Stomach (tissue), 19 donors: ENCODE data around the gene JSRP1. TPM values are rescaled to one million over a fixed set of nuclear protein-coding genes. Genes with fewer than 3 reads are reported as not detected.

Source experiments
- DNase-seq, 2 donors: peaks; one replicate each; pipeline versions ENCODE4 v3.0.0 to v3.0.0-alpha.2; 2013 to 2019
- H3K27ac ChIP-seq, 5 donors: fragments of 200-600 bp in 4 of 5; sonication (generic) in 4 of 5; one replicate each; pipeline ENCODE4 v1.5.1; 2013 to 2019; ENCODE audit warnings: mild to moderate bottlenecking in 1 of 5, moderate library complexity in 1 of 5
- H3K27me3 ChIP-seq, 3 donors: fragments of 200-600 bp; sonication (generic); one replicate each; pipeline ENCODE4 v1.5.1; 2017 to 2019; ENCODE audit warnings: mixed run types in 1 of 3
- H3K36me3 ChIP-seq, 4 donors: fragments of 200-600 bp; sonication (generic); 1 replicate in 3 of 4; 2 replicates in 1 of 4; pipeline ENCODE4 v1.5.1; 2016 to 2019
- H3K4me1 ChIP-seq, 4 donors: fragments of 200-600 bp; sonication (generic); one replicate each; pipeline ENCODE4 v1.5.1; 2016 to 2019
- H3K4me3 ChIP-seq, 4 donors: fragments of 200-600 bp; sonication (generic) in 3 of 4; one replicate each; pipeline ENCODE4 v1.5.1; 2016 to 2019; ENCODE audit warnings: mild to moderate bottlenecking in 1 of 4
- H3K9me3 ChIP-seq, 4 donors: fragments of 200-600 bp; sonication (generic); one replicate each; pipeline ENCODE4 v1.5.1; 2016 to 2019
- EP300 ChIP-seq: sonication (generic); formaldehyde crosslinking; IDR thresholded peaks from one replicate; pipeline ENCODE4 v1.6.1; 2017; ENCODE audit warnings: antibody characterized with exemption
- POLR2A ChIP-seq, 4 donors: fragments of 450-650 bp; IDR thresholded peaks; one replicate each; pipeline ENCODE4 v1.6.1; 2016; ENCODE audit warnings: antibody characterized with exemption in 4 of 4, control low read depth in 2 of 4, mild to moderate bottlenecking in 1 of 4, moderate library complexity in 1 of 4
- POLR2AphosphoS5 ChIP-seq, 3 donors: sonication (generic); formaldehyde crosslinking; IDR thresholded peaks; one replicate each; pipeline ENCODE4 v1.6.1; 2016; ENCODE audit warnings: antibody characterized with exemption in 3 of 3
- WGBS, 5 donors: extraction: QIAGEN DNeasy Blood & Tissue Kit in 3 of 5; methylation state at CpG; one replicate each; pipeline versions ENCODE4 v1.1.5 to v1.1.7; 2013 to 2018; 5-methylcytosine and 5-hydroxymethylcytosine counted together
- intact Hi-C: fragments of 100-400 bp; cut with DNase I; formaldehyde crosslinking; loops from one replicate; pipeline ENCODE4 v1.15.1; 2023; ENCODE audit warnings: low total_unique reads
- long read RNA-seq, 10 donors: transcript quantifications; one replicate each; lab custom pipeline, GENCODE V29; 2026
- polyA plus RNA-seq, 3 donors: library from polyadenylated mRNA; stranded (reverse); fragments of 200-250 nt; gene quantifications; one replicate each; pipeline ENCODE4 v1.2.3, GENCODE V29; 2013
- total RNA-seq, 5 donors: library from RNA; depleted of rRNA; stranded (reverse); fragments of >200 nt; gene quantifications; one replicate each; pipeline versions ENCODE4 v1.1.0 to v1.2.3, GENCODE V29; 2014 to 2016
- TF ChIP-seq, protein P1 (sequence below), 7 experiments: fragments of 450-650 bp in 4 of 7; fragments of 200-600 bp in 3 of 7; sonication (generic) in 3 of 7; IDR thresholded peaks; one replicate each; pipeline ENCODE4 v1.5.1; 2016 to 2019; ENCODE audit warnings: antibody characterized with exemption in 7 of 7, control low read depth in 2 of 7, mild to moderate bottlenecking in 1 of 7
- donor health status: healthy with polysubstance abuse.
- donor health status: Bipolar disorder and iron deficiency.
- donor health status: healthy.

The JSRP1 gene, protein sequence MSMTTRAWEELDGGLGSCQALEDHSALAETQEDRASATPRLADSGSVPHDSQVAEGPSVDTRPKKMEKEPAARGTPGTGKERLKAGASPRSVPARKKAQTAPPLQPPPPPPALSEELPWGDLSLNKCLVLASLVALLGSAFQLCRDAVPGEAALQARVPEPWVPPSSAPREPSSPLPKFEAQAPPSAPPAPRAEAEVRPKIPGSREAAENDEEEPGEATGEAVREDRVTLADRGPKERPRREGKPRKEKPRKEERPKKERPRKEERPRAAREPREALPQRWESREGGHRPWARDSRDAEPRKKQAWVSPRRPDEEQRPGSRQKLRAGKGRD
- under 1 TPM in 1 of 5 donors, not detected in 4; 0.58 TPM for total RNA-seq
- polyA plus RNA-seq, result under 1 TPM in 2 of 3 donors, not detected in 1; 0.68 to 0.75 TPM
- long read RNA-seq, donor 1, result 0 reads
- long read RNA-seq, donor 2, partial matches to known transcripts, result 533 of 544 reads
- long read RNA-seq, donor 2, other reads (novel, unspliced or antisense), result 11 of 544 reads
- long read RNA-seq, donor 3, partial matches to known transcripts, result 351 of 351 reads
- long read RNA-seq, donor 3, other reads (novel, unspliced or antisense), result 0 of 351 reads
- long read RNA-seq, donor 4, partial matches to known transcripts, result 48 of 100 reads
- long read RNA-seq, donor 4, other reads (novel, unspliced or antisense), result 52 of 100 reads
- long read RNA-seq, donor 5, partial matches to known transcripts, result 73 of 408 reads
- long read RNA-seq, donor 5, other reads (novel, unspliced or antisense), result 335 of 408 reads
- long read RNA-seq, donor 6, partial matches to known transcripts, result 229 of 1,125 reads
- long read RNA-seq, donor 6, other reads (novel, unspliced or antisense), result 895 of 1,125 reads
- long read RNA-seq, donor 7, result 0 reads
- long read RNA-seq, donor 8, partial matches to known transcripts, result 410 of 415 reads
- long read RNA-seq, donor 8, other reads (novel, unspliced or antisense), result 5 of 415 reads
- long read RNA-seq, donor 9, partial matches to known transcripts, result 129 of 455 reads
- long read RNA-seq, donor 9, other reads (novel, unspliced or antisense), result 325 of 455 reads
- long read RNA-seq, donor 10, partial matches to known transcripts, result 237 of 237 reads
- long read RNA-seq, donor 10, other reads (novel, unspliced or antisense), result 0 of 237 reads

DNA sequence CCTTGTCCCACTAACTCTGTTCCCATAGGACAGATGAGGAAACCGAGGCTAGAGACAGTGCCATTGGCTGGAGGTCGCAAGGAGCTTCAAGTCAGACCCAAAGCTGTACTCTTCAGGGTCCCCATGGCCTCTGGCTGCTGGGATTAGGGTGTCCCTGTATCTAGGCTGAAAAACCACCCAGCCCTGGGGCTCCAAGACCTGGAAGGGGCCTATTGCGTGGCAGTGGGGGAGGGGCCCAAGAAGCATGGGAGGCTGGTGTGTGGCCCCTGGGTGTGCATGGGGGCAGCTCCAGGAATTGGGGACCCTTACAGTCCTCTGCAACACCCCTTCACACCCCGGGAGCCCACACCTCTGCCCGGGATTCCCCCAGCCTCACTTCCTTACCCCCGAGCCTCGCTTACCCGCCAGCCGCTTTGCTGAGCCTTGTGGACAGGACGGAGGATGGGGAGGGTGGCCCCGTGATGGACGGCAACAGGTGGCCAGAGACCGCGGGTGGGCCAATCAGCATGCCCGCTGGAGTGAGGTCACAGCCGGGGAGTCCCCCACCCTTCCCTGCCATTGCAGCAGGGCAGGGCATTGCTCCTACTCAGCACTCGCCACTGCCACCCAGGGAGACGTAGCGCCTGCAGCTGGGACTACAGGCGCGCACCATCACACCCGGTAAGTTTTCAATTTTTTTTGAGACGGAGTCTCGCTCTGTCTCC is at the start of gene JSRP1:
JSRP1 (minus strand) TSS at position 436 of the 704 bp plus-strand sequence. CDS start 1,103 bp downstream, outside the sequence.
- Histone ChIP-seq H3K36me3 (no peaks in the 10 kb centered on the region), H3K9me3 (no peaks in the 10 kb centered on the region), H3K4me3 (no peak within 1 kb of the TSS), H3K27me3 (peaks cover 21 to 34% (median 31%) of the 10 kb centered on the region in 3 donors), H3K4me1 (peaks cover 28 to 32% (median 30%) of the 10 kb centered on the region in 4 donors), H3K27ac (no peak within 1 kb of the TSS)
- DNase-seq, result peak in 1 of 2 donors; percentile 56
- 63 to 71% (median 67%) methylated on average over 14 to 24 of the region's 24 CpGs for WGBS, 5 donors
- intact Hi-C loops, result no loop called here
- TF ChIP-seq POLR2AphosphoS5 (IDR thresholded peaks at IDR 0.05) (no peak), POLR2A (IDR thresholded peaks at IDR 0.05) (no peak), EP300 (no peak)
- TF ChIP-seq, protein P1, sequence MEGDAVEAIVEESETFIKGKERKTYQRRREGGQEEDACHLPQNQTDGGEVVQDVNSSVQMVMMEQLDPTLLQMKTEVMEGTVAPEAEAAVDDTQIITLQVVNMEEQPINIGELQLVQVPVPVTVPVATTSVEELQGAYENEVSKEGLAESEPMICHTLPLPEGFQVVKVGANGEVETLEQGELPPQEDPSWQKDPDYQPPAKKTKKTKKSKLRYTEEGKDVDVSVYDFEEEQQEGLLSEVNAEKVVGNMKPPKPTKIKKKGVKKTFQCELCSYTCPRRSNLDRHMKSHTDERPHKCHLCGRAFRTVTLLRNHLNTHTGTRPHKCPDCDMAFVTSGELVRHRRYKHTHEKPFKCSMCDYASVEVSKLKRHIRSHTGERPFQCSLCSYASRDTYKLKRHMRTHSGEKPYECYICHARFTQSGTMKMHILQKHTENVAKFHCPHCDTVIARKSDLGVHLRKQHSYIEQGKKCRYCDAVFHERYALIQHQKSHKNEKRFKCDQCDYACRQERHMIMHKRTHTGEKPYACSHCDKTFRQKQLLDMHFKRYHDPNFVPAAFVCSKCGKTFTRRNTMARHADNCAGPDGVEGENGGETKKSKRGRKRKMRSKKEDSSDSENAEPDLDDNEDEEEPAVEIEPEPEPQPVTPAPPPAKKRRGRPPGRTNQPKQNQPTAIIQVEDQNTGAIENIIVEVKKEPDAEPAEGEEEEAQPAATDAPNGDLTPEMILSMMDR (IDR thresholded peaks at IDR 0.05), result no peak

DNA sequence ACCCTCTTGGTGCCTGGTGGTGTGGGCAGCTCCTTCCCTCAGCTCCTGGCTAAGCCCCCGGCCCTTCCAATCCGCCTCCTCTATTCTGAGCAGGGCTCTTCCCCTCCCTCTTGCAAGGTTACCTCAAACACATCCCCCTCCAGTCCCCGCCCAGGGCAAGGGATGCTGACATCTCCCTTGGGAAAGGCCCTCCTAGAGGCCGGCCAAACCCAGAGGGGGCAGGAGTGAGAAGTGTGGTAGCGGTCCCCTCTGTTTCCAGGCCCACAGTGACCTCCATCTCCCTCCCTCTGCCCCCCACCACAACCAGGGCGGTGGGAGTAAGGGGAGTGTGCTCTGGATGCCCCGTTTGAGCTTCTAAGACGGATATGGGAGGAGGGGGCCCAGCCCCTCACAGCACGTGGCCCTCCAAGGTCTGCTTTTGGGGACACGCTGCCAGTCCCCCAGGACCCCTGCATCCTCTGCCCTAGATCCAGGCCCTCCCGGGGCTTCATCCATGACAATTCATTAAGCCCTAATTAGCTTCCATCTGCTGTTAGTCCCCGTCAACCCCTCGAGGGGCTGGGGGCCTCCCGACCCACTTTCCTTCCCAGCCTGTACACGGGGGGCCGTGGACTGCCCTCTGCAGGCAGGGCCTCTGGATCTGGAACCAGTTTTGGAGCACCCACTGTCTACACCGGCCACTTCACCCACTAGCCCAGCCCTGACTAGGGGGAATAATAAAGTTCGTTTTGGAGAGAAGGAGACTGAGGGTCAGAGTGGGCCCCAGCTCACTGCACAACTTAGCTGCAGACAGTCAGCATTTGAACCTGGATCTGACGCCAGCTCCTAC is 49.4 kb upstream of the JSRP1 start:
- Histone ChIP-seq H3K27me3 (peaks cover 7 to 90% (median 67%) of the 10 kb centered on the region in 3 donors), H3K4me3 (no peak overlapping the region), H3K27ac (no peak overlapping the region), H3K4me1 (peaks cover 0 to 23% (median 17%) of the 10 kb centered on the region in 4 donors), H3K36me3 (no peaks in the 10 kb centered on the region), H3K9me3 (no peaks in the 10 kb centered on the region)
- WGBS, 5 donors, result 65 to 74% (median 68%) methylated on average over 15 to 19 of the region's 19 CpGs
- TF ChIP-seq POLR2A (IDR thresholded peaks at IDR 0.05), result no peak
- TF ChIP-seq EP300, result no peak
- no peak for TF ChIP-seq POLR2AphosphoS5 (IDR thresholded peaks at IDR 0.05)
- TF ChIP-seq, protein P1 (IDR thresholded peaks at IDR 0.05), result no peak
- intact Hi-C loops, result no loop called here
- no peak for DNase-seq

DNA sequence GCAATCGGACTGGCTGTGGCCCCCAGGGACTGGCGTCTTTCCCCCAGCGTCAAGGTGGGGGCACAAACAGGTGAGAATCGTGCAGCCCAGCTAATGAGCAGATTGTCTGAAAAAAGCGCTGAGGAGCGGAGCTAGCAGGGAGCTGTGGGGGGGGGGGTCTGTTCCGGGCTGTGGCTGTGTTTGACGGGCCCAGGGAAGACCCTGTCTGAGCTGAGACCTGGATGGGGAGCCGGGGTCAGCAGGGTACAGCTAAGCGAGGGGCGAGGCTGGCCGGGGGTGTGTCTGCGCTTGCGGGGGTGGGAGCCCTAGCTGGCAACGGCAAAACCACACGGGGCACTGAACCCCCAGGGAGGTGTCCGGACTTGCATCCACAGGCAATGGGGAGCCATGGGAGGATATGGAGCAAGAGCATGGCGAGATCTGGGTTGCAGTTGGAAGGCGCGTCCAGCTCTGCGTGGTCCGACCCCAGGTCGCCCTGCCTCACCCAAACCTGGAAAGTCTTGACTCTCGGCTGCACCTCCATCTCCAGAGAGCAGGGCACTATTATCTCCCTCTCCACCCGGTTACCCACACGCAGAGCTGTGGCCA is 47.1 kb upstream of the JSRP1 start:
- Histone ChIP-seq H3K27ac (no peak overlapping the region), H3K36me3 (no peaks in the 10 kb centered on the region), H3K4me1 (peaks cover 0 to 19% (median 16%) of the 10 kb centered on the region in 4 donors), H3K27me3 (peaks cover 7 to 73% (median 48%) of the 10 kb centered on the region in 3 donors), H3K4me3 (no peak overlapping the region), H3K9me3 (no peaks in the 10 kb centered on the region)
- WGBS, 5 donors, result 70 to 73% (median 70%) methylated on average over 18 to 26 of the region's 26 CpGs
- TF ChIP-seq POLR2AphosphoS5 (IDR thresholded peaks at IDR 0.05), result no peak
- TF ChIP-seq EP300, result no peak
- no peak for TF ChIP-seq POLR2A (IDR thresholded peaks at IDR 0.05)
- TF ChIP-seq, protein P1 (IDR thresholded peaks at IDR 0.05), result no peak
- no peak for DNase-seq
- intact Hi-C loops, result no loop called here
